ENCODE data around the gene PXYLP1. TPM values are rescaled to one million over a fixed set of nuclear protein-coding genes. Genes with fewer than 3 reads are reported as not detected.

The PXYLP1 gene
- total RNA-seq, 6 donors from 2014 or later, result 6.5 to 17.5 (median 9.8) TPM

- no peak for DNase-seq
- Histone ChIP-seq H3K27ac (no peak overlapping the region), H3K27me3 (no peaks in the 10 kb centered on the region), H3K36me3 (no peaks in the 10 kb centered on the region), H3K9me3 (no peaks in the 10 kb centered on the region), H3K4me1 (peaks cover 0 to 17% (median 0%) of the 10 kb centered on the region in 4 donors), H3K4me3 (no peak overlapping the region)
- 79 to 86% methylated on average over 5 of the region's 5 CpGs for WGBS, 2 donors
- no peak for ATAC-seq (ENCODE audit: low FRiP score in 2 of 2)
- TF ChIP-seq CTCF (IDR thresholded peaks at IDR 0.05) (no peak), POLR2AphosphoS5 (IDR thresholded peaks at IDR 0.05) (no peak), POLR2A (IDR thresholded peaks at IDR 0.05) (no peak), EP300 (IDR thresholded peaks at IDR 0.05) (no peak)
Observed at GRCh38 chr3:141242377-141243092, 10.9 kb downstream of the PXYLP1 start.

DNA sequence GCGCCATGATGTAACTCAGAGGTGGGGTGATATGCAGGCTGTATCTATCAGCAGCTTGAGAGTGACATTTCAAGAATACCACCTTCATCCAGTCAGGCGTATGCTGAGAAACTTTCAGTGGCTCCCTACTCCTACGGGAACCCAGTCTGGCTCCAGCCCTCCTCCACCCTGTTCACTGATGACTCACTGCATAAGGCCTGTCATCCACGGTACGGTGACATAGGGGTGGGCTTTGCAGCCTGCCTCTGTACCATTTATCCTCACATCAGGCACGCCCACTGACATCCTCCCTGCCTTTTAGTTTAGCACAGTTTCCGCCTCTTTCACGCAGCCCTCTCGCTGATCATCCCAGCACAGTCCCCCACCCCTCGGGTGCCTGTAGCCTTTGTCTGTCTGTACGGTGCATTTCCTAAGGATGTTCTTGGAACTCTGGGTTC lies 11.7 kb downstream of the PXYLP1 start:
- Histone ChIP-seq H3K27ac (no peak overlapping the region), H3K9me3 (no peaks in the 10 kb centered on the region), H3K27me3 (no peaks in the 10 kb centered on the region), H3K36me3 (no peaks in the 10 kb centered on the region), H3K4me3 (no peak overlapping the region), H3K4me1 (peaks cover 0 to 12% (median 0%) of the 10 kb centered on the region in 4 donors)
- TF ChIP-seq POLR2AphosphoS5 (IDR thresholded peaks at IDR 0.05) (no peak), CTCF (IDR thresholded peaks at IDR 0.05) (no peak), POLR2A (IDR thresholded peaks at IDR 0.05) (no peak), EP300 (IDR thresholded peaks at IDR 0.05) (no peak)
- DNase-seq (no peak), ATAC-seq (ENCODE audit: low FRiP score in 2 of 2) (peak in 1 of 2 donors; percentile 77)
- WGBS, 2 donors, result 76 to 80% methylated on average over 11 of the region's 11 CpGs

DNA sequence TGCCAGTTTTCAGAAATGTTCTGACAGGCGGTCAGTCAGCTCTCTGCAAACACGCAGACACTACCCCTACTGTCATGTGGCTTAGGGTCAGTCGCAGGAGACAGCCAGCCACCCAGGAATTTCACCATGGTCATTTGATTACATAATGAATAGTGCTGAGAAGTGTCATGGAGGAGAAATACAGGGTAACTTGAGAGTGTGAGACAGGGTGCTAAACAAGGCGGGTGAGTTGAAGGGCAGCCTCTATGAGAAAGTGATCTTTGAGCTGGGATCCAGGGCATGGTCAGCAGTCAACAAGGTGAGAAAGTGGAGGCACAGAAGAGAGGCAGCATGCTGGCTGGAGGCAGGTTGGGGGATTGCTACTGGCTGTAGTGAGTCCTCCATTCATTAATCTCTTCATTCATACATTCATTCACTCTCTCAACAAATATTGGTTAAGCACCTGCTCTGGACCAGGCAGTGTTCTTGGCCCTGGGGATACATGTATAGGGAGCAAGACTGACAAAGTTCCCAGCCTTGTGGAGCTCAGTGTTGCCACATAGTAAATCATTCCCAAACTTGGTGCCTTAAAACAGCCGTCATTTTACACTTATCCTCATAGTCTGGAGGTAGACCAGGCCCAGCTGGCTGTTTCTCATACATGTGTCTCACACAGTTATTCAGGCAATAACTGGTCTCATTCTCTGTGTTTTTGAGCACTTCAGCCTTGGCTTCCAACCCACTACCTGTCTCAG lies 14.8 kb downstream of the PXYLP1 start:
- H3K4me1 ChIP-seq, result no peaks in the 10 kb centered on the region

DNA sequence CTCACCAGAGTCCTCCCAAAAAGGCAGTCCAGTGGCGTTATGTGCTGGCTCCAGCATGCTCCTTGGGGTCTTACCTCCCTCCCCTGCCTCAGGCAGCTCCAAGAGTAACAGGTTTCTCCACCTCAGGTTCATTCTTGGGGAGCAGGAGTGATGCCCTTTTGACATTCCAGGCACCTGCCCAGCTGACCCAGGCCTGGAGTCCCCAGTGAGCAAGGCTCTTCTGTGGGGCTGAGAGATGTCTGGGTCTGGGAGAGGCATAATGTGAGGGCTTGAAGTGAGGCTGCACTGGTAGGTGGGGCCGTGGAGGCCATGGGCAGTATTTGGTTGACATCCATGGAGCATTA lies 15.3 kb downstream of the PXYLP1 start:
- WGBS, 2 donors, result 87 to 97% methylated on average over 1 to 2 of the region's 2 CpGs
- TF ChIP-seq POLR2AphosphoS5 (IDR thresholded peaks at IDR 0.05) (no peak), POLR2A (IDR thresholded peaks at IDR 0.05) (no peak), EP300 (IDR thresholded peaks at IDR 0.05) (no peak), CTCF (IDR thresholded peaks at IDR 0.05) (no peak)
- H3K9me3 ChIP-seq, result no peaks in the 10 kb centered on the region
- no peak for ATAC-seq (ENCODE audit: low FRiP score in 2 of 2)
- H3K36me3 ChIP-seq, result no peaks in the 10 kb centered on the region
- H3K4me1 ChIP-seq, result no peaks in the 10 kb centered on the region
- H3K27ac ChIP-seq, result no peak overlapping the region
- no peak overlapping the region for H3K4me3 ChIP-seq
- no peaks in the 10 kb centered on the region for H3K27me3 ChIP-seq
- no peak for DNase-seq

More for the DNA sequence above, 14.8 kb downstream of the PXYLP1 start:
- no peak for DNase-seq
- H3K27me3 ChIP-seq, result no peaks in the 10 kb centered on the region
- ATAC-seq (ENCODE audit: low FRiP score in 2 of 2), result no peak
- 84 to 92% methylated on average over 5 of the region's 5 CpGs for WGBS, 2 donors
- H3K9me3 ChIP-seq, result no peaks in the 10 kb centered on the region
- H3K4me3 ChIP-seq, result no peak overlapping the region
- H3K27ac ChIP-seq, result no peak overlapping the region
- no peaks in the 10 kb centered on the region for H3K36me3 ChIP-seq
- no peak for TF ChIP-seq EP300 (IDR thresholded peaks at IDR 0.05)

DNA sequence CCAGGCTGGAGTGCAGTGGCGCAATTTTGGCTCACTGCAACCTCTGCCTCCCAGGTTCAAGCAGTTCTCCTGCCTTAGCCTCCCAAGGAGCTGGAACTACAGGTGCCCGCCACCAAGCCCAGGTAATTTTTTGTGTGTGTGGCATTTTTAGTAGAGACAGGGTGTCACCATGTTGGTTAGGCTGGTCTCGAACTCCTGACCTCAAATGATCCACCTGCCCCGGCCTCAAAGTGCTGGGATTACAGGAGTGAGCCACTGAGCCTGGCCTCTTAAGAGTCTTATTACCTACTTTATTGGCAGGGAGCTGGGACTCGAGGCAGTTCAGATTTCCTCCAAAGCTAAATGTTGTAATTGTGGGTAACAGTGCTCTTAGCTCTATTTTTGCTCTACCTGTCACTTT lies 16.4 kb downstream of the PXYLP1 start:
- Histone ChIP-seq H3K27me3 (no peaks in the 10 kb centered on the region), H3K27ac (no peak overlapping the region), H3K36me3 (no peaks in the 10 kb centered on the region), H3K4me3 (no peak overlapping the region), H3K9me3 (no peaks in the 10 kb centered on the region), H3K4me1 (no peaks in the 10 kb centered on the region)
- DNase-seq (no peak), ATAC-seq (ENCODE audit: low FRiP score in 2 of 2) (no peak)
- 90 to 100% methylated on average over 4 to 5 of the region's 5 CpGs for WGBS, 2 donors
- TF ChIP-seq POLR2A (IDR thresholded peaks at IDR 0.05) (no peak), POLR2AphosphoS5 (IDR thresholded peaks at IDR 0.05) (no peak), EP300 (IDR thresholded peaks at IDR 0.05) (no peak)
